Lung (tissue), 12 donors: ENCODE results near the gene KCNT1. TPM values are rescaled to one million over a fixed set of nuclear protein-coding genes. Genes with fewer than 3 reads are reported as not detected.

Experiments used
- ATAC-seq: fragments of 200-7000 bp; cut with Tn5 transposase; one replicate; pipeline ENCODE4 v1.9.1; 2020; ENCODE audit warnings: moderate number of reproducible peaks; ENCODE audit not compliant: insufficient read depth, low FRiP score
- DNase-seq, 3 donors: peaks; one replicate each; pipeline ENCODE4 v3.0.0-alpha.2; 2013 to 2017
- H3K27ac ChIP-seq, 2 donors: one replicate each; pipeline ENCODE4 v1.5.1; 2013; ENCODE audit warnings: mild to moderate bottlenecking in 2 of 2, moderate library complexity in 2 of 2, control low read depth in 1 of 2, inconsistent platforms in 1 of 2, low read depth in 1 of 2, low read length in 1 of 2
- H3K27me3 ChIP-seq, 3 donors: one replicate each; pipeline ENCODE4 v1.5.1; 2013; ENCODE audit warnings: low read length in 2 of 3; ENCODE audit not compliant: control insufficient read depth in 3 of 3, insufficient read depth in 3 of 3
- H3K36me3 ChIP-seq, 4 donors: one replicate each; pipeline ENCODE4 v1.5.1; 2013; ENCODE audit warnings: low read length in 4 of 4, mild to moderate bottlenecking in 1 of 4, moderate library complexity in 1 of 4; ENCODE audit not compliant: control insufficient read depth in 4 of 4, insufficient read depth in 4 of 4
- H3K4me1 ChIP-seq, 5 donors: one replicate each; pipeline ENCODE4 v1.5.1; 2013; ENCODE audit warnings: low read length in 5 of 5, mild to moderate bottlenecking in 2 of 5, moderate library complexity in 1 of 5; ENCODE audit not compliant: control insufficient read depth in 5 of 5, insufficient read depth in 5 of 5
- H3K4me3 ChIP-seq: one replicate; pipeline ENCODE4 v1.5.1; 2013; ENCODE audit warnings: mild to moderate bottlenecking, control low read depth, moderate library complexity
- H3K9ac ChIP-seq, 2 donors: one replicate each; pipeline ENCODE4 v1.5.1; 2013; ENCODE audit warnings: low read length in 2 of 2, control low read depth in 1 of 2; ENCODE audit not compliant: insufficient read depth in 1 of 2
- H3K9me3 ChIP-seq, 4 donors: one replicate each; pipeline ENCODE4 v1.5.1; 2013; ENCODE audit warnings: low read length in 3 of 4, mild to moderate bottlenecking in 1 of 4, moderate library complexity in 1 of 4; ENCODE audit not compliant: control insufficient read depth in 4 of 4, insufficient read depth in 3 of 4
- CTCF ChIP-seq: IDR thresholded peaks from 2 replicates; pipeline ENCODE4 v1.5.1; 2012; ENCODE audit warnings: mild to moderate bottlenecking; ENCODE audit errors: control extremely low read depth, extremely low read depth
- WGBS, 2 donors: extraction: QIAGEN DNeasy Blood & Tissue Kit; methylation state at CpG; one replicate each; pipeline ENCODE4 v1.1.7; 2013; 5-methylcytosine and 5-hydroxymethylcytosine counted together
- polyA plus RNA-seq, 2 donors: library from polyadenylated mRNA; stranded (reverse); fragments of 200-250 nt; gene quantifications; one replicate each; pipeline ENCODE4 v1.2.1, GENCODE V29; 2013
- total RNA-seq, 2 donors: library from RNA; depleted of rRNA in 1 of 2; stranded (reverse); fragments of >200 nt in 1 of 2; gene quantifications; one replicate each; pipeline ENCODE4 v1.2.1, GENCODE V29; 2014 to 2021
- donor health status: control.
- donor health status: control.
- donor health status: Bipolar disorder and iron deficiency.
- donor health status: healthy.
- donor health status: DM: yes; HTN: yes; CAD: no.

The KCNT1 gene
- total and polyA plus RNA-seq, 4 donors: 0.06 to 0.28 (median 0.11) TPM

GRCh38 chr9:135744333-135745070, 42.5 kb downstream of the KCNT1 start:
- DNase-seq (no peak), ATAC-seq (no peak)
- H3K9me3 ChIP-seq: peaks cover 0 to 2% (median 0%) of the 10 kb centered on the region in 4 donors
- H3K4me1 ChIP-seq: no peaks in the 10 kb centered on the region
- 81 to 88% methylated on average over 31 to 33 of the region's 33 CpGs for WGBS, 2 donors
- H3K4me3 ChIP-seq: no peak overlapping the region
- no peak overlapping the region for H3K27ac ChIP-seq
- peaks cover 0 to 7% (median 0%) of the 10 kb centered on the region in 3 donors for H3K27me3 ChIP-seq
- H3K9ac ChIP-seq: no peak overlapping the region
- TF ChIP-seq CTCF: no peak
- H3K36me3 ChIP-seq: no peaks in the 10 kb centered on the region

- no peak for DNase-seq
- Histone ChIP-seq H3K9me3 (peaks cover 0 to 2% (median 0%) of the 10 kb centered on the region in 4 donors), H3K4me3 (no peak overlapping the region), H3K27ac (no peak overlapping the region), H3K9ac (no peak overlapping the region), H3K27me3 (peaks cover 0 to 7% (median 0%) of the 10 kb centered on the region in 3 donors), H3K4me1 (no peaks in the 10 kb centered on the region), H3K36me3 (no peaks in the 10 kb centered on the region)
- no peak for ATAC-seq
- WGBS, 2 donors: 76 to 87% methylated on average over 21 of the region's 21 CpGs
- no peak for TF ChIP-seq CTCF
Observed at GRCh38 chr9:135745189-135745588, 43.2 kb downstream of the KCNT1 start.

GRCh38 chr9:135745686-135746324, 43.8 kb downstream of the KCNT1 start:
- H3K27me3 ChIP-seq: peaks cover 0 to 4% (median 0%) of the 10 kb centered on the region in 3 donors
- no peak for TF ChIP-seq CTCF
- DNase-seq: no peak

More at GRCh38 chr9:135745686-135746324, 43.8 kb downstream of the KCNT1 start:
- peaks cover 0 to 2% (median 0%) of the 10 kb centered on the region in 4 donors for H3K9me3 ChIP-seq
- 83 to 88% methylated on average over 24 of the region's 24 CpGs for WGBS, 2 donors
- H3K36me3 ChIP-seq: no peaks in the 10 kb centered on the region
- H3K9ac ChIP-seq: no peak overlapping the region
- no peaks in the 10 kb centered on the region for H3K4me1 ChIP-seq
- ATAC-seq: no peak
- no peak overlapping the region for H3K27ac ChIP-seq
- H3K4me3 ChIP-seq: no peak overlapping the region
